Fibroblast of pulmonary artery (primary cell): Measurements from ENCODE around the gene AMPD2.

Experiments
- DNase-seq: peaks from one replicate; pipeline ENCODE4 v3.0.0-alpha.2; 2010; ENCODE audit warnings: low read depth
- H3K4me3 ChIP-seq: replicated peaks from 2 replicates; pipeline ENCODE4 v1.5.1; 2011; ENCODE audit warnings: low read depth, mild to moderate bottlenecking, control low read depth, low read length, moderate library complexity
- CTCF ChIP-seq: IDR thresholded peaks from 2 replicates; pipeline ENCODE4 v1.5.1; 2011; ENCODE audit warnings: mild to moderate bottlenecking, control low read depth, low read length, inconsistent platforms; ENCODE audit errors: missing control alignments

Gene AMPD2

DNA sequence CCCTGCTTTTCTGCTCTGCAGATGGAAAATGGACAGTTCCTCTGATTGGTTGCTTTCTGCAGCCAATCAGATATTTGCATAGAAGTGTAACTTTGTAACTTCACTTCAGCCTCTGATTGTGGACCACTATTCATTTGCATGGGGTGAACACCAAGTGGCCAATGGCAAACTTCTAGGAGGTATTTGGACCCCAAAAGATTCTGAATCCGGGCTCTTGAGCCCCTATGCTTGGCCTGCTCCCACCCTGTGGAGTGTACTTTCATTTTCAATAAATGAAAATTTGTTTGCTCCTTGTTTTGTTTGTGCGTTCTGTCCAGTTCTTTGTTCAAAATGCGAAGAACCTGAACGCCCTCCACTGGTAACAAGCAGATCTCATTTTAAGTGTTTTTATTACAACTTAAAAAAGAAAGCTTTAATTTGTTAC lies 29.9 kb downstream of the AMPD2 start:
- DNase-seq = peak; percentile 69
- peak overlapping the region; percentile 40 for H3K4me3 ChIP-seq
- TF ChIP-seq CTCF = peak; percentile 47

GRCh38 chr1:109650609-109651008 lies 31.0 kb downstream of the AMPD2 start:
- no peak overlapping the region for H3K4me3 ChIP-seq
- no peak for TF ChIP-seq CTCF
- DNase-seq = no peak

- H3K4me3 ChIP-seq = no peak overlapping the region
- DNase-seq = no peak
- TF ChIP-seq CTCF = no peak
These were observed 32.8 kb downstream of the AMPD2 start for GRCh38 chr1:109652402-109652801.

DNA sequence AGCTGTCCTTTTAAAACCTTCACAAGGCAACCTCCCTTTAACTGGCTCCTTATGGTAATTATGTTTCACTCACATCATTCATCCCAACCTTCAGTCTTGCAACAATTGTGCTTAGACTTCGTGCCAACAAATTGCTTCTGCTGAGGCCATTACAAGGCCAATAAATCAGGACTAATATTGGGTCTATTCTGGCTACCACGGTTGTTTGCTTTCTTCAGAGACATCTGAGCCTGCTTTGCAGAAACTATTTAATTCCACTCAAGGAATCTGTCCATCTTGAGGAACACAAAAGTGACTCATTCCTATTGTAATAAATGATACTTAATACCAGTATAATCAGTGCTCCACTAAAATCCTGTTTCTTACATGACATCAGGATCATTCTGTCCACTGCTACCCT lies 33.7 kb downstream of the AMPD2 start:
- no peak for DNase-seq
- TF ChIP-seq CTCF = no peak

GRCh38 chr1:109654519-109654918 lies 34.9 kb downstream of the AMPD2 start:
- H3K4me3 ChIP-seq = no peak overlapping the region
- no peak for TF ChIP-seq CTCF
- no peak for DNase-seq

More for the DNA sequence above, 33.7 kb downstream of the AMPD2 start:
- H3K4me3 ChIP-seq = no peak overlapping the region

DNA sequence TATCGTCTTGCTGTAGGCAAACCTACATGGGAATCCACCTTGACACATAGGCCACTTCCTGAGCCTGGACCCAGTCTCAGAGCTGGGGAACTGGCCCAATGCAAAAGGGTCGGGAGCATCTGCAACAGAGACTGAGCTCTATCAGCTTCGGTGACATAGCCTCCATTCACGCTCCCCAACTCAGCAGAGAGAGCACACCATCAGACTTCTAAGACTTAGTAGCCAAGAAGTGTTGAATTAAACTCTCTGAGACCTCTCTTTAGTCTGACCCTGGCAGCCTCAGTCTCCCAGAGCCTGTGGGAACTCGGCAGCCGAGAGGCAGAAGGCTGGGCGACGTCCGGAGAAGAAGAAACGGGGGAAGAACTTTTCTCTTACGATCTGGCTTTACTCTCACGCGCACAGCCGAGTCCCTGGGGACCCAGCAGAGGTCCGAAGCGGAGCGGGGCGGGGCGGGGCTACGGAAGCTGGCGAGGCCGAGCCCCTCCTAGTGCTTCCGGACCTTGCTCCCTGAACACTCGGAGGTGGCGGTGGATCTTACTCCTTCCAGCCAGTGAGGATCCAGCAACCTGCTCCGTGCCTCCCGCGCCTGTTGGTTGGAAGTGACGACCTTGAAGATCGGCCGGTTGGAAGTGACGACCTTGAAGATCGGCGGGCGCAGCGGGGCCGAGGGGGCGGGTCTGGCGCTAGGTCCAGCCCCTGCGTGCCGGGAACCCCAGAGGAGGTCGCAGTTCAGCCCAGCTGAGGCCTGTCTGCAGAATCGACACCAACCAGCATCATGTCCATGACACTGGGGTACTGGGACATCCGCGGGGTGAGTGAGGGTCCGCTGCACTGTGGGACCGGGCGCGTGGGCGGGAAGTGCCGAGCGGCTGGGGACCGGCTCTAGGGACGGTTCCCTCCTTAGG lies 36.2 kb downstream of the AMPD2 start, which contains the start of gene GSTM4:
Gene GSTM4, plus strand, starts transcription at position 485 of the 905 bp plus-strand sequence. Its CDS starts 291 bp downstream, at position 776.
- peak; percentile 83 for DNase-seq
- peak within 1 kb of the TSS; percentile 70 for H3K4me3 ChIP-seq
- TF ChIP-seq CTCF = no peak
